GM12874 (cell line): Measurements from ENCODE around the gene EFNA3.

ENCODE experiments used
- TF ChIP-seq, protein P1 (sequence below): IDR thresholded peaks from 2 replicates; pipeline ENCODE4 v1.5.1; 2011; ENCODE audit warnings: low read depth, mild to moderate bottlenecking, control low read depth, low read length, moderate library complexity; ENCODE audit not compliant: insufficient read depth

EFNA3 gene, protein sequence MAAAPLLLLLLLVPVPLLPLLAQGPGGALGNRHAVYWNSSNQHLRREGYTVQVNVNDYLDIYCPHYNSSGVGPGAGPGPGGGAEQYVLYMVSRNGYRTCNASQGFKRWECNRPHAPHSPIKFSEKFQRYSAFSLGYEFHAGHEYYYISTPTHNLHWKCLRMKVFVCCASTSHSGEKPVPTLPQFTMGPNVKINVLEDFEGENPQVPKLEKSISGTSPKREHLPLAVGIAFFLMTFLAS

DNA sequence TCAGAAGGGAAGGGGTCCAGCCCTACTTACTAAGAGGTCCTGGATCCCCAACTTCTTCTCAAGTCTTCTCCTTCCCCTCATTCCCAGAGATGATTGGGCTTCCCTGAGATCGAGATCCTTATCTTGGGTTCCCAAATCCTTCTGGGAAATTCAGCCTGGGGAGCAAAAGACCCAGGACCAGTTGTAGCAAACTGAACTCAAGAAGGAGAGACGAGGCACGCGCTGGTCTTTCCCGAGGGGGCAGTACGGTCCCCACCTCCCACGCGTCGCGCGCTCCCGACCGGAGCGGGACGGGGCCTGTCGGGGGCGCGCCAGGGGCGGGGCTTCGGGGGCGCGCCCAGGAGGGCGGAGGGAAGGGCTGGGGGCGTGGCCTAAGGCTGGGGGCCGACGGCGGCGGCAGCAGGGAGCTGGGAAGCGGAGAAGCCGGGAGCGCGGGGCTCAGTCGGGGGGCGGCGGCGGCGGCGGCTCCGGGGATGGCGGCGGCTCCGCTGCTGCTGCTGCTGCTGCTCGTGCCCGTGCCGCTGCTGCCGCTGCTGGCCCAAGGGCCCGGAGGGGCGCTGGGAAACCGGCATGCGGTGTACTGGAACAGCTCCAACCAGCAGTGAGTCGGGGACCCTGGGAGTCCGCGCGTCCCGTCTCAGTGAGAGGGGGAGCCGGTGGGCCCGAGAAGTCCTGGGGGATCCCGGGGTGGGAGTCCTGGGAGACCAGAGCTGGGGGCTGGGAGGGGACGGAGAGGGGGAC, at the start of gene EFNA3:
TSS of gene EFNA3 (plus strand) at position 369 of the 741 bp plus-strand sequence. CDS start at position 474, 105 bp downstream.
- TF ChIP-seq, protein P1, sequence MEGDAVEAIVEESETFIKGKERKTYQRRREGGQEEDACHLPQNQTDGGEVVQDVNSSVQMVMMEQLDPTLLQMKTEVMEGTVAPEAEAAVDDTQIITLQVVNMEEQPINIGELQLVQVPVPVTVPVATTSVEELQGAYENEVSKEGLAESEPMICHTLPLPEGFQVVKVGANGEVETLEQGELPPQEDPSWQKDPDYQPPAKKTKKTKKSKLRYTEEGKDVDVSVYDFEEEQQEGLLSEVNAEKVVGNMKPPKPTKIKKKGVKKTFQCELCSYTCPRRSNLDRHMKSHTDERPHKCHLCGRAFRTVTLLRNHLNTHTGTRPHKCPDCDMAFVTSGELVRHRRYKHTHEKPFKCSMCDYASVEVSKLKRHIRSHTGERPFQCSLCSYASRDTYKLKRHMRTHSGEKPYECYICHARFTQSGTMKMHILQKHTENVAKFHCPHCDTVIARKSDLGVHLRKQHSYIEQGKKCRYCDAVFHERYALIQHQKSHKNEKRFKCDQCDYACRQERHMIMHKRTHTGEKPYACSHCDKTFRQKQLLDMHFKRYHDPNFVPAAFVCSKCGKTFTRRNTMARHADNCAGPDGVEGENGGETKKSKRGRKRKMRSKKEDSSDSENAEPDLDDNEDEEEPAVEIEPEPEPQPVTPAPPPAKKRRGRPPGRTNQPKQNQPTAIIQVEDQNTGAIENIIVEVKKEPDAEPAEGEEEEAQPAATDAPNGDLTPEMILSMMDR = no peak

DNA sequence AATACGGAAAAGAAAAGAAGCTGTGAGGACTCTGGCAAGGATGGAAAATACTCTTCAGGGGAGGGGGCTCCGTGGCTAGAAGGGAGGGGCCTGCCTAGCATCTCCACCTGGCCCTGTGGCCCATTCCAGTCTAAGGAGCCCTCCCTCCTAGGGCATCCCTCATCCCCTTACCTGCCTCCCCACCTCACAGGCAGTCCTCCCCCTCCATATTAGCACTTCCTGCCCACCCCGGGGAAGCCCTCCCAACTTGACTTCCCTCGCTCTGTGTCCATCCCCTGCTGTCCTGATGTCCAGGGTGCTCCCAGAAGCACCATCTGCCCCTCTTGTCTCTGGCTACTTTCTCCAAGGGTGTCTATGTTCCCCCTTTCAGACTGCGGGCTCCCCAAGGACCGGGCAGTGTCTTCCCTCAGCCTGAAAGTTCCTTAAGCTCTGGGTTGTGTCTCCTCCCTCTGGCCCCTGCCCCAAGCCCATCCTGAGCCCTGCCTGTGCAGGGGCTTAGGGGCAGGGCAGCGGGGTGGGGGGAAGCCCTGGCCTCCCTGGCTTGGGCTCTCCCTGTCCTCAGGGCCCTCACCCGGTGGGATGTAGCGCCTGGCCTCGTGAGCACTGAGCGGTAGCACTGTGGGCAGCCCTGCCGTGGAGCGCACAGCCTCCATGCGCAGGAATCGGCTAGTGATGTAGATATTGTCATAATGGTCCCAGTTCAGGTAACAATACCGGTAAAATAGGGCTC, 49.0 kb upstream of the EFNA3 start:
- TF ChIP-seq, protein P1 = no peak

DNA sequence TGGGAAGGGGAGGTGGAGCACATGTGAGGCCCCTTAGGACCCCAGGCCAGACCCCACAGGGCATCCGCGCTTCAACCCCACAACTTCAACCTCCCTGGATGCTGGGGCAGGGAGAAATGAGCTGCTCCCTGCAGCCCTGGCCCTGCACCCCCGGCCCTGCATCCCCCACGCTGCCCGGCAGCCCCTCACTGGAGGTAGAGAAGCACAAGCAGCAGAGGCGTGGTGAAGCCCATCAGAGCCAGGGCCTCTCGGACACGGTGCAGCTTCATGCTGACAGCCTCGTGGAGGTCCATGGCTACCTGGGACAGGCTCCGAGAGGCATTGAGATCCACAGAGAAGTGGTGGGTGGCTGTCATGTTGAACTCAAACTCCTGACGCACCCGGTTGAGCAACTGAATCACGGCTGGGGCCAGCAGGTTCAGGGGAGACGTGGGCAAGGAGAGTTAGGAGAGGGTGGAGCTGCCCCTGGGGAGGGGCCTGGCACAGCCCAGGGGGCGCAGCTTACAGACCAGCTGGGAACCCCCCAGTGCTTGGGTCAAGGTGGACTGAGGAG, 48.3 kb upstream of the EFNA3 start:
- TF ChIP-seq, protein P1 = no peak

DNA sequence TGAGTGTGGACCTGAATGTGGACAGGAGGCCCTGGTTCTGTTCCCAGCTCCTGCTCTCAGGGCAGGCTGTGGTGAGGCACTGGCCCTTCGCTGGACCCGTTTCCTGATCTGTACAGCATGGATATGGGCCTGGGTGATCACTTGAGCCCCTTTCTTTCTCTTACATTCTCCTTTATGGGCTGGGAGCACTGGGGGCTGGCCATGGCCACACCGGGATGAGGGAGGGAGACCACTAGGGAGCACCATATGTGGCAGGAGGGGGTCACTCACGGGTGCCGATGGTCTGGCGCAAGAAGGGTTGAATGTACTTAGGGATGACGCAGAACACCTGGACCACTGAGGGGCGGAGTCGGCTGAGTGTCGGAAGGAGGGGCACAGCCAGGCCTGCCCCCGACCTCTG, 47.7 kb upstream of the EFNA3 start:
- TF ChIP-seq, protein P1 = no peak

DNA sequence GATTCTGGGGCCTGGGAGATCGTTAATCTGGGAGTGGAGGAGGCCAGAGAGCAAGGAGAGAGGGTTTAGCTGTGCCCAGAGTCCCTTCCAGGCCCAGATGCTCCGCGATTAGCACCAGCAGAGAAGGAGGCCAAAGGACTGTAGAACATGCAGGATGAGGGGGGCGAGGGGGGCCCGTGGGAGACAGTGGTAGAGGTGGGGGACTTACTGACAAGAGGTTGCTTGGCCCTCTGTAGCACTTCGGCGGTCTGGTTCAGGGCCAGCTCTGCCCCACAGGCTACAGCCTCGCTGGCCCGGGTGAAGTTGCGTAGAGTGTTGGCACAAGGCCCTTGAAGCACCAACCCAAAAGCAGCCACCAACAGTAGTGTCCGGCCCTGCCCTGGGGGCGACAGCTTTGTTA, 45.8 kb upstream of the EFNA3 start:
- TF ChIP-seq, protein P1 = no peak

DNA sequence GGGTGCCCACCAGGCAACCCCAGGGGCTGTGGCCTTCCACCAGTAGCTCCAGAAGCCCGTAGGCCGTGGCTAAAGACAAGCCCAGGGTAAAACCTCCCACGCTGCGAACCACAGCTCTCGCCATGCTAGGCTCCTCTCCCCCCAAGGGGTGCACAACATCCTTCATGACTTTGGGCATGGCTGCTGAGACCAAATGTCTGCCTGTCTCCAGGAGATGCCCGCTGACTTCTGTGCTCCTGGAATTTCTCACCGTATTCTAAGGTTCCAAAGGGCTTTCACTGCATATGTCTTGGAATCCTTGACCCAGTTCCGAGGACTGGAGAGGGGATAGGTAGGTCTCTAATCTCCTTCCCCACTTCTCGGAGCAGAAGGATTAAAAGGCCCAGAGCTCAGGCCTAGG, 45.1 kb upstream of the EFNA3 start, which contains the start of the genes DCST1 and DCST2:
TSS of gene DCST1 (plus strand) at position 301 of the 400 bp plus-strand sequence. CDS start 213 bp downstream, outside the sequence.
TSS of gene DCST2 (minus strand) at position 258 of the 400 bp plus-strand sequence. CDS start at position 178, 80 bp downstream.
- TF ChIP-seq, protein P1 = no peak
